Ovary (tissue), 3 donors: Measurements from ENCODE around the gene MPC1L.

Source experiments
- POLR2A ChIP-seq: fragments of 450-650 bp; IDR thresholded peaks from one replicate; pipeline ENCODE4 v1.6.1; 2017; ENCODE audit warnings: antibody characterized with exemption, mild to moderate bottlenecking, moderate library complexity
- TF ChIP-seq, protein P1 (sequence below), 3 donors: fragments of 450-650 bp in 2 of 3; fragments of 200-600 bp in 1 of 3; IDR thresholded peaks; one replicate each; pipeline versions ENCODE4 v1.5.1 to v1.8.0; 2016 to 2022; ENCODE audit warnings: antibody characterized with exemption in 3 of 3, mild to moderate bottlenecking in 1 of 3
- donor health status: DM: no; HTN: no; CAD: no.

DNA sequence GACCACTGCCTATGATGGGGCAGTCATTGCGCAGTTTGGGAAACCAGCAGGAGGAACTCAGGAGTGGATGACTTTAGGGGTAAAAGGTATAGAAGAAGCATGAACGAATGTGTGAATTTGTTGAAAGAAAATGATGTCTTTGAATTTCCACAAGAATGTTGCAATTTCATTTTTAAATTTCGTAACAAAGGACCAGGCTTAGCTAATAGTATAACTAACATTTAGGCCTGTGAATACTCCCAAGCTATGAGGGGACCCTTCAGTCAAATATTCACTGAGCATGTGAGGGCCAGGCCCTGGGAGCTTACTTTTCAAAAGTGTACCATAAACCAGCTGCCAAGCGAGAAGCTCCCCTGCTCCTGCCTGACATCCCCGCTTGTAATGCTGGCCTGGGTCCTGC, 5.3 kb downstream of the MPC1L start:
- TF ChIP-seq, protein P1, sequence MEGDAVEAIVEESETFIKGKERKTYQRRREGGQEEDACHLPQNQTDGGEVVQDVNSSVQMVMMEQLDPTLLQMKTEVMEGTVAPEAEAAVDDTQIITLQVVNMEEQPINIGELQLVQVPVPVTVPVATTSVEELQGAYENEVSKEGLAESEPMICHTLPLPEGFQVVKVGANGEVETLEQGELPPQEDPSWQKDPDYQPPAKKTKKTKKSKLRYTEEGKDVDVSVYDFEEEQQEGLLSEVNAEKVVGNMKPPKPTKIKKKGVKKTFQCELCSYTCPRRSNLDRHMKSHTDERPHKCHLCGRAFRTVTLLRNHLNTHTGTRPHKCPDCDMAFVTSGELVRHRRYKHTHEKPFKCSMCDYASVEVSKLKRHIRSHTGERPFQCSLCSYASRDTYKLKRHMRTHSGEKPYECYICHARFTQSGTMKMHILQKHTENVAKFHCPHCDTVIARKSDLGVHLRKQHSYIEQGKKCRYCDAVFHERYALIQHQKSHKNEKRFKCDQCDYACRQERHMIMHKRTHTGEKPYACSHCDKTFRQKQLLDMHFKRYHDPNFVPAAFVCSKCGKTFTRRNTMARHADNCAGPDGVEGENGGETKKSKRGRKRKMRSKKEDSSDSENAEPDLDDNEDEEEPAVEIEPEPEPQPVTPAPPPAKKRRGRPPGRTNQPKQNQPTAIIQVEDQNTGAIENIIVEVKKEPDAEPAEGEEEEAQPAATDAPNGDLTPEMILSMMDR (IDR thresholded peaks at IDR 0.05) = no peak
- no peak for TF ChIP-seq POLR2A
